HG03342 (cell line): ENCODE results near the gene SORD.
"Not testable (repeated sequence)": the region's sequence is repeated elsewhere in the genome, so short reads cannot be mapped to it uniquely, and the experiment has no call there.

ENCODE experiments used
- ATAC-seq: cut with Tn5 transposase; IDR thresholded peaks from one replicate; pipeline ENCODE4 v1.9.1; 2021; ENCODE audit warnings: mild to moderate bottlenecking, moderate library complexity; ENCODE audit not compliant: unreplicated experiment

Gene SORD

GRCh38 chr15:45022871-45023658, at the start of gene SORD:
SORD (plus strand) TSS chr15:45023195; CDS start chr15:45023284, 89 bp downstream.
- peak; percentile 94 for ATAC-seq

DNA sequence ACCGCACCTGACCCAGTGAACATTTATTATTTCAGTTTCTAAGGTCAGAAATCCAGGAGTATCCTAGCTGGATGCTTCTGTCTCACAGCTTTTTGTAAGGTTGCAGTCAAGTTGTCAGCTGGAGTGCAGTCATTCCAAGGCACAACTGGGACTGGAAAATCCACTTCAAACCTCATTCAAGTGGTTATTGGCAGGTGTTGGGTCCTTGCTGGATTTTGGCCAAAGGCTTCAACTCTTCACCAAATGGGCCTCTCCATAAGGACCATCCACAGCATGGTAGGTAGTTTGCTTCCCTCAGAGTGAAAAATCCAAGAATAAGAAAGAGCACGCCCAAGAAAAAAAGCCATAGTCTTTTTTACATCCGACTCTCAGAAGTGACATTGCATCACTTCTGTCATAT, 46.8 kb upstream of the SORD start:
- not testable (repeated sequence) for ATAC-seq

DNA sequence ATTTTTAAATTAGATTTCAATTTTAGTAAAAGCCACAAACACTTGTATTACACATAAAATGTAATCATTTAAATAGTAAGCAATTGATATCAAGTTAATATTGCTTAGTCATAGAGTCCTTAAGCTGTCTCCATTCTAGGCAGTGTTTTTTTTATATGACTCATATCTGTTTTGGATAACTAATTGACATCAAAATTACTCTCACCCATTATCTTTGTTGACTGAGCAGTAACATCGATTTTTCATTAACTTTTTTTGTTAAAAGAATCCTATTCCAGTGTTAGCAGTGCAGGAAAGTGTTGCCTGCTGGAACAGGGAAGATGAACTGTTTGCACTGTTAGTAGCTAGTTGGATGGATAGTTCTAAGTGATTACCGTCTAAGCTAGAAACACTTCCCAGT, 45.2 kb upstream of the SORD start:
- not testable (repeated sequence) for ATAC-seq

- ATAC-seq: not testable (repeated sequence)
Observed at GRCh38 chr15:44979617-44980339, 43.2 kb upstream of the SORD start.

DNA sequence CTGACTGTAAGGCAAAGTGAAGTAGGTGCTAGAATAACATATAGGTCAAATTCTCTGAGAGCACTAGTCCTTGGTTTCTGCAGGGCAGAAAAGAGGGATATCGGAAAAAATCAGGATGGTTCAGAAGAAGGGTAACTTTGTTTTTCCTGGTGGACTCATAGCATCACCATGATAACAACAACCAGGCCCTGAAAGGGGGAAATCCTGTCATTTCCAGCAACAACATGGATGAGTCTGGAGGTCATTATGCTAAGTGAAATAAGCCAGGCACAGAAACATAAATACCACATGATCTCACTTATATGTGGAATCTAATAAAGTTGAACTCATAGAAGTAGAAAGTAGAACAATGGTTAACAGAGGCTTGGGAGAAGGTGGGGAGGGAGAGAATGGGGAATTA, 38.9 kb upstream of the SORD start:
- ATAC-seq: not testable (repeated sequence)

- ATAC-seq: not testable (repeated sequence)
Observed at GRCh38 chr15:44986346-44987055, 36.5 kb upstream of the SORD start.

GRCh38 chr15:44987711-44988110, 35.3 kb upstream of the SORD start:
- not testable (repeated sequence) for ATAC-seq

DNA sequence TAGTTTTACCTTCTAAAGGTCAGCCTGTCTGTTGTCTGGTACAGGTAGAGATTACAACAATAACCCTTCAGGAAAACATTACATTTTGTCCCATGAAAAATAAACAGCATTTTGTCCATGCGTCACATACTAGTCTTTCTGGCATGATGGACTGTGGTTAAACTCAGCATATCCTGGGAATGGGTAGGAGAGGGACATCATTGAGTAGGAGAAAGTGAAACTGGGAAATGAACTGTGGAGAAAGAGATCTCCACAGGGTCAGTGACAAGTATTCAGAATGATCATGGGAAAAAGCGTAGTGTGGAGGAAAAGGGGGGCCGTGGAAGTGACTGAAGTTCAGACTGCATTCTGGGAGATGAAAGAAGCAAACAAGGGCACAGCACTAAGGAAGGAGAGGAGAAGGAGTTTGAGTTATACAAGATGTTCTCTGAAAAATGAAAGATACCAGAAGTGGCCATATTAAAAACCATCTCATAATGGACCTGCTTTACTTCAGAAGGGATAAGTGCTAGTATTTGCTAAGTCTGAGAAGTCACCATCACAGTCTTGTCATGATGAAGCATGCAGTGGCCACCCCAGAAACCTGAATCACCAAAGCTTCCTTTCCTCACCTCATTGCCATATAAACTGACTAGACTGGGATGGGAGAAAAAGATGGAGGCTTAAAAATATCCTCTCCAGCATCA, 34.7 kb upstream of the SORD start:
- ATAC-seq: not testable (repeated sequence)

- ATAC-seq: not testable (repeated sequence)
Observed at GRCh38 chr15:44988870-44989219, 34.1 kb upstream of the SORD start.

GRCh38 chr15:44997632-44998031, 25.4 kb upstream of the SORD start:
- not testable (repeated sequence) for ATAC-seq

DNA sequence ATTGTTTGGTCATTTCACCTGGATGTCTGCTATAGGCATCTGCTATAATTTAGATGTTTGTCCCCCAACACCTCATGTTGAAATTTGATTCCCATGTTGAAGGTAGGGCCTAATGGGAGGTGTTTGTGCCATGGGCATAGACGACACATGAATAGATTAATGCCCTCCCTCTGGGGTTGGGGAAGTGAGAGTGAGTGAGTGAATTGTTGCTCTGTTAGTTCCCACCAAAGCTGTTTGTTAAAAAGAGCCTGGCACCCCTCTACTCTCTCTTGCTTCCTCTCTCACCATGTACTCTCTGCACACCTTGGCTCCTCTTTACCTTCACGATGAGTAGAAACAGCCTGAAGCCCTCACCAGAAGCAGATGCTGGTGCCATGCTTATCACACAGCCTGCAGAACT, 23.9 kb upstream of the SORD start:
- no peak for ATAC-seq

GRCh38 chr15:45001180-45001579, 21.8 kb upstream of the SORD start:
- ATAC-seq: not testable (repeated sequence)

DNA sequence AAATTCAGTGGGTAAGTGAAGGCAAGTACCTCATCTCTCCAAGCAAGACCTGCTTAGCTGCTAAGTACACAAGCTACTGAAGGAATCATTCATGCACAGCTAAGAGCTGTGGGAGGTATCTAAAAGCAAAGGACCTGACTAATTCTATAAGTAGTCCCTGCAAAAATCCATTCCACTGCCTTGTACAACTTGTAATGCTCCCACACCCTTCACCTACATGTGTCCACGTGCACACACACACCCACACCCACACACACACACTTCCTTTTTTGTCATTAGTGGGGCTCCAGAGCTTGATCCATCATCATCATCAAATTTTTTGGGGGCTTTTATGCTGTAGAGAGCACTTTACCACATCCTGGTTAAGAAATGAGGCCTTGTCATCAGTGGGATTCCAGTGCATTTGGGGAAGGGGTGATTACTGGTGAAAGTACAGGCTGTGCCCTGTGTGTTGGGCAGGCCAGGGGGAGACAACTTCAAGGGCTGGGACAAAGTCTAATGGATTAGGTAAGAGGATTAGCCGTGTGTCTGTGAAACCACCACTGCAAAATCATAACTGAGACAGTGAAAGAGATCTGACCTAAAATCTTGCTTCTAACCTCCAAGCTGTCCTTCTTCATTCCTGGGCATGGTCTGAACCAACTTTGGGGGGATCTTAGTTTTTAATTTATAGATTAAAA, 19.1 kb upstream of the SORD start:
- not testable (repeated sequence) for ATAC-seq

DNA sequence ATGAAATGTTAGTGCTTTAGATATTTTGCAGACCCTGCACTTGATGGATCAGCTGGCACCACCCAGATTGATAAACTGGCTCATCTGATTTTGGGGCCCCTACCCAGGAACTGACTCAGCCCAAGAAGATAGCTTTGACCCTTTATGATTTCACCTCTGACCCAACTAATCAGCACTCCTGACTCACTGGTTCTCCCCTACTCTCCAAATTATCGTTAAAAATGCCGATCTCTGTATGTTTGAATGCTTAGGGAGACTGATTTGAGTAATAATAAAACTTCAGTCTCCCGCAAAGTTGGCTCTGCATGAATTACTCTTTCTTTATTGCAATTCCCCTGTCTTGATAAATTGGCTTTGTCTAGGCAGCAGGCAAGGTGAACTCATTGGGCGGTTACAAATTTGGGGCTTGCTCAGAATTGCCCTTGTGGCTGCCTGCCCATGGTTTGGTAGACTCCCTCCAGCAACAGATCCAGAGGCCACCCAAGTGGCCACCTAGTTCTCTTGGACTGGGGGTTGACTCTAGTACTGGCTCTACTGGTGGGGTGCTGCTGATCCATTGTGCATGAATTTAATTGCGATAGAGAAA, 18.3 kb upstream of the SORD start:
- not testable (repeated sequence) for ATAC-seq

- no peak for ATAC-seq
Observed at GRCh38 chr15:45009046-45009445, 13.9 kb upstream of the SORD start.

DNA sequence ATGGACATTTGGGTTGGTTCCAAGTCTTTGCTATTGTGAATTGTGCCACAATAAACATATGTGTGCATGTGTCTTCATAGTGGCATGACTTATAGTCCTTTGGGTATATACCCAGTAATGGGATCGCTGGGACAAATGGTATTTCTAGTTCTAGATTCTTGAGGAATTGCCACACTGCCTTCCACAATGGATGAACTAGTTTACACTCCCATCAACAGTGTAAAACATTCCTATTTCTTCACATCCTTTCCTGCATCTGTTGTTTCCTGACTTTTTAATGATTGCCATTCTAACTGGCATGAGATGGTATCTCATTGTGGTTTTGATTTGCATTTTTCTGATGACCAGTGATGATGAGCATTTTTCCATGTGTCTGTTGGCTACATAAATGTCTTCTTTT, 7.9 kb upstream of the SORD start:
- ATAC-seq: not testable (repeated sequence)

DNA sequence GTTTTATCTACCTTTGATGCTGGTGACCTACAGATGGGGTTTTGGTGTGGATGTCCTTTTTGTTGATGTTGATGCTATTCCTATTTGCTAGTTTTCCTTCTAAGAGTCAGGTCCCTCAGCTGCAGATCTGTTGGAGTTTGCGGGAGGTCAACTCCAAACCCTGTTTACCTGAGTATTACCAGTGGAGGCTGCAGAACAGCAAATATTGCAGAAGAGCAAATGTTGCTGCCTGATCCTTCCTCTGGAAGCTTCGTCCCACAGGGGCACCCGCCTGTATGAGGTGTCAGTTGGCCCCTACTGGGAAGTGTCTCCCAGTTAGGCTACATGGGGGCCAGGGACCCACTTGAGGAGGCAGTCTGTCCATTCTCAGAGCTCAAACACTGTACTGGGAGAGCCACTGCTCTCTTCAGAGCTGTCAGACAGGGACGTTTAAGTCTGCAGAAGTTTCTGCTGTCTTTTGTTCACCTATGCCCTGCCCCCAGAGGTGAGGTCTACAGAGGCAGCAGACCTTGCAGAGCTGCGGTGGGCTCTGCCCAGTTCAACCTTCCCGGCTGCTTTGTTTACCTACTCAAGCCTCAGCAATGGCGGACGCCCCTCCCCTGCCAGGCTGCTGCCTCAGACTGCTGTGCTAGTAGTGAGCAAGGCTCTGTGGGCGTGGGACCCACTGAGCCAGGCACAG, 2.6 kb upstream of the SORD start:
- not testable (repeated sequence) for ATAC-seq

DNA sequence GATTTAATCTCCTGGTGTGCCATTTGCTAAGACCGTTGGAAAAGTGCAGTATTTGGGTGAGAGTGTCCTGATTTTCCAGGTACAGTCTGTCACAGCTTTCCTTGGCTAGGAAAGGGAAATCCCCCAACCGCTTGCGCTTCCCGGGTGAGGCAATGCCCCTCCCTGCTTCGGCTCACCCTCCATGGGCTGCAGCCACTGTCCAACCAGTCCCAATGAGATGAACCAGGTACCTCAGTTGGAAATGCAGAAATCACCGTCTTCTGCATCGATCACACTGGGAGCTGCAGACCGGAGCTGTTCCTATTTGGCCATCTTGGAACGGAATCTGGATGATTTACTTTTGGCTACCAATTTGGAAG, 2.1 kb upstream of the SORD start:
- ATAC-seq: not testable (repeated sequence)

DNA sequence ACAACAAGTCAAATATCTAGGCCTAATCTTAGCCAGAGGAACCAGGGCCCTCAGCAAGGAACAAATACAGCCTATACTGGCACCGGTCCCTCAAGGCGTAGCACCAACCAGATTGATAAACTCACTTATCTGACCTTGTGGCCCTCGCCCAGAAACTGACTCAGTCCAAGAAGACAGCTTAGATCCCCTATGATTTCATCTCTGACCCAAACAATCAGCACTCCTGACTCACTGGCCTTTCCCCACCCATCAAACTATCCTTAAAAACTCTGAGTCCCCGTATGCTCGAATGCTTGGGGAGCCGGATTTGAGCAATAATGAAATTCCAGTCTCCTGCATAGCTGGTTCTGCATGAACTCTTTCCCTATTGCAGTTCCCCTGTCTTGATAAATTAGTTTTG, 1.6 kb upstream of the SORD start:
- ATAC-seq: no peak
